Stimulated activated CD8-positive, alpha-beta memory T cell treated with anti-CD3 and anti-CD28 coated beads, Interleukin-7, amount 100 ng/mL, for 4 hours (primary cell): ENCODE data around the gene TMPRSS7.

Source experiments
- DNase-seq, 2 donors: peaks; one replicate each; pipeline ENCODE4 v3.0.0-alpha.2; 2020; ENCODE audit warnings: low read depth in 2 of 2

Gene TMPRSS7

DNA sequence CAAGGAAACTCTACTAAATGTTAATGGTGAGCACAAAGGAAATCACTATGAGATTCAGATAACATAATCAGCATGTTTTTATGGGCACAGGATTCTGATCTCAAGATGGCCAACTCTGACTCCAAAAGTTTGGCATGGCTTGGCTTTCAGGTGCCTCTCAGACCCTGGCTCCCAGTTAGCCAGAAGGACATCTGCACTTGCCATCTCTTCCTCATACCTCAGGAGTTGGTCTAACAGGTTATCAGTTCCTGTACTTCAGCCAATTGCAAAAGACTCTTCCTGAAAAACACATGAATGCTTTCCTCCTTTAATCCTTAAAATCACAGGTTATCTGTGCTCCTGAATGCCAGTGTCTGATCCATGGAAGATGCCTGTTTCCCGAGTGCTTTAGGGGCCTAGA lies 25.0 kb downstream of the TMPRSS7 start:
- no peak for DNase-seq

DNA sequence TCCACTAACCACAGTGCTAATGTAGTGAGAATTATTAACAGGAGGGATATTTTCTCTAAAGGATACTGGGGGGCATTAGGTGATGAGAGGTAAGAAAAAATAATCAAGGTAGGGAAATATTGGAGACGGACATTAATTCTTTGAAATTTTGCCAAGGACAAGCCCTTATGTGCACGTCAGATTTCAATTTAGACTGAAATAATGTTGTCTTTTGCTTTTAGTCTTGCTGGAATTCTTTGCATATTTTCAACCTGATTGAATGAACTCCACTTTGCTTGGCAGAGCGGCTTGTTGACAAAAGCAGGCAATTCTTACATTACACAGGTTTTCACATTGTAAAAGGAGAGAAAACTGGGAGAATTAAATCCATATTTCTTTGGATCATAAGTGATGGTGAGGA lies 26.6 kb downstream of the TMPRSS7 start:
- DNase-seq = no peak

DNA sequence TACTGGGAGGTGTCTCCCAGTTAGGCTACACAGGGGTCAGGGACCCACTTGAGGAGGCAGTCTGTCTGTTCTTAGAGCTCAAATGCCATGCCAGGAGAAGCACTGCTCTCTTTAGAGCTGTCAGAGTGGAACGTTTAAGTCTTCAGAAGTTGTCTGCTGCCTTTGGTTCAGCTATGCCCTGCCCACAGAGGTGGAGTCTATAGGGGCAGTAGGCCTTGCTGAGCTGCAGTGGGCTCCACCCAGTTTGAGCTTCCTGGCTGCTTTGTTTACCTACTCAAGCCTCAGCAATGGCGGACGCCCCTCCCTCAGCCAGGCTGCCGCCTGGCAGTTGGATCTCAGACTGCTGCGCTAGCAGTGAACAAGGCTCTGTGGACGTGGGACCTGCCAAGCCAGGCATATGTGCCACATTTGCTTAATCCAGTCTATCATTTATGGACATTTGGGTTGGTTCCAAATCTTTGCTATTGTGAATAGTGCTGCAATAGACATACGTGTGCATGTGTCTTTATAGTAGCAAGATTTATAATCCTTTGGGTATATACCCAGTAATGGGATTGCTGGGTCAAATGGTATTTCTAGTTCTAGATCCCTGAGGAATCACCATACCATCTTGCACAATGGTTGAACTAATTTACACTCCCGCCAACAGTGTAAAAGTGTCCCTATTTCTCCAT lies 38.0 kb downstream of the TMPRSS7 start:
- peak in 1 of 2 donors; percentile 23 for DNase-seq

DNA sequence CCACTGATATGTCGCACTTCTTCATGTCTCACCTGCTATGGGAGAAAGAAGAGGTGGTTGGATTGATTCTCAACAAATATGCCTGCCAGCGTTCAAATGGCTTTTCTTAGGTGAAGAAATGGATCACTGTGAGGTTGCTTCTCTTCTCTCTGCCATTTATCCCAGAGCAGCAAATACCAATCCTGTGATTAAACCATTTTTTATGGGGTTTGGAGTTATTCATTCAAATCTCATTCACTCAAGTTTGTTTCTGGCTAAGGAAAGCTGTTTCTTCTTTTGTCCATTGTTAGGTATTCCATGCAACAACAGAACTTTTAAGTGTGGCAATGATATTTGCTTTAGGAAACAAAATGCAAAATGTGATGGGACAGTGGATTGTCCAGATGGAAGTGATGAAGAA lies 39.5 kb downstream of the TMPRSS7 start:
- no peak for DNase-seq

DNA sequence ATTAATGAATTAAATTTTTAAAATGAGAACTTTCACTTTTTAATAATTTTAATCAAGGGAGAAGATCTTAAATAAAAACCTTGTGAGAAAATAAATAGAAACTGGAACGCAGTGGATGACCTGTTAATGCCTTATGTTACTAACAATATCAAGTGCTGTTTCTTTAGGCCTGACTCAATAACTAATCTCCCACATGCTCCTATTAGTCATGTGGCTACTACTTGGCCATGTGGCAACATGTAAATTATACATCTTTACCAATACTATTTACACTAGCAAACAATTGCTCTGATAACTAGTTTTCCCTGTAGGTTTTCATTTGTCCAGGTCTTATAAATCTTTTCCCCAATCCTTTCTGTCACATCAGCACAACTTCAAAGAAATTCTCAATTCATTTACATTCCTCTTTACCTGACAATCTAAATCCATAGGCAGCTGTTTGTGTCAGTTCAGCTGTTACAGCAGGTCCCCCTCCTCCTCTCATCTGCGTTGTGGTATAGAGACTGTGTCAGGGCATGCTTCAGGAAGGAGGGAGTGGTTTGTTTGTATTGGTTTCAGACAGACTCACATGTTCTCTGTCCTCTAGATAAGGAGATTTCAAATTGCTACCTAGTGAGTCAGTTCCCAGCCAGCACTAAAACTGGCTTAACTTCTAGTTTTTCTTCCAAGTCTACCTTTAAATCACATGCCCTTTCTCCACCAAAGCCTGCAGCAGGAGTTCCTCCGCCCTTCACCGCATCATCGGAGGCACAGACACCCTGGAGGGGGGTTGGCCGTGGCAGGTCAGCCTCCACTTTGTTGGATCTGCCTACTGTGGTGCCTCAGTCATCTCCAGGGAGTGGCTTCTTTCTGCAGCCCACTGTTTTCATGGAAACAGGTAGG lies 40.3 kb downstream of the TMPRSS7 start:
- DNase-seq = no peak

DNA sequence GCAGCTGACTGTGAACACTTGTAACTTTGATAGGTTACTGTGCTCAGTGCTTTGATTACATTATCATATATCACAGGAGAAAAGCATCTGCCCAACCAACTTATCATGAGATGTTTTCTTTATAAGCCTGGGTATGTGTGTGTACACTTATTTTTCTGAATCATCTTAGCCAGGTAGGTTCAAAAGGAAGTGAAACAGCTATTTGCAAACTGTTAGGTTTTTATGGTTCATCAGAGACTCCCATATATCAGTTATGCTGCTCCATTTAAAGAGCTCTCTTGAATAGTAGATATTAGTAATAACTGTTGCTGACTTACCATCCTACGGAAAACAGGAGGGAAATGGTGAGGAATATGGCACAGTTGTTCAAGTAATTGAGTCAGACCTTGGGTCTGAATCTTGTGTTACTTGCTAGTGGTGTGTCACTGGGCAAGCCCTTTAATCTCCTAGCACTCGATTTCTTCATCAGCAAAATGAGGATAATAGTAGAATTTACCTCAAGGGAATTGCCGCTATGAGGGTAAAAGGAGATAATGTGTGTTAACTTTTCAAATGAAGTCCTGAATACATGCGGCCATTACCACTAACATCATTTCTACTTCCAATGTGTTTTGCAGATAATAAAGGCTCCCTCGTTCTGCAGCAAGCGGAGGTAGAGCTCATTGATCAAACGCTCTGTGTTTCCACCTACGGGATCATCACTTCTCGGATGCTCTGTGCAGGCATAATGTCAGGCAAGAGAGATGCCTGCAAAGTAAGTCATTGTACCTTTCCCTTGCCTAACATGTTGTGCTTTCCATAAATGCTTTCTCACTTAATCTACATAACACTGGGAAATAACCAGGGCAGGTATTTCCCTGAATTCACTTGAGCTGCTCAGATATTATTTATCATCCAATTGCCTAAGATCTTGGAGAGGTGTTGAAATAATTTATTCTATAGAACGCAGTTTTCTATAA lies 43.9 kb downstream of the TMPRSS7 start:
- DNase-seq = no peak

DNA sequence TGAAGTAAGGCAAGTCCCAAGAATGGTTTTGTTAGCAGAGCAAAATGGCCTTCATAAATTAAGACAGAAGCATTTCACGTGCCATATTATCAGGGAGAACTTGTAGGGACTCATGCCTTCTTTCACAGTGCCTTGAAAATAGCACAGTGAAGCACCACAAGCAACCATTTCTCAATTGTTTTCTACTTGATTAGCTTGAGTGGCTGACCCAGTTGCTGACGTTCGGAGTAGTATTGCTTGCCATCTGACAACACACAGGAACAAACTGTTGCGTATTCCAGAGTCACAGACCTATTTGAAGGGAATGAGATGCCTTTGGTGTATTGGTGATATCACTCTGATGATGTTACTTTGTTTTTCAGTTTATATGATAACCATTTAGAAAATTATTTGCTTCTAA lies 48.7 kb downstream of the TMPRSS7 start:
- no peak for DNase-seq

DNA sequence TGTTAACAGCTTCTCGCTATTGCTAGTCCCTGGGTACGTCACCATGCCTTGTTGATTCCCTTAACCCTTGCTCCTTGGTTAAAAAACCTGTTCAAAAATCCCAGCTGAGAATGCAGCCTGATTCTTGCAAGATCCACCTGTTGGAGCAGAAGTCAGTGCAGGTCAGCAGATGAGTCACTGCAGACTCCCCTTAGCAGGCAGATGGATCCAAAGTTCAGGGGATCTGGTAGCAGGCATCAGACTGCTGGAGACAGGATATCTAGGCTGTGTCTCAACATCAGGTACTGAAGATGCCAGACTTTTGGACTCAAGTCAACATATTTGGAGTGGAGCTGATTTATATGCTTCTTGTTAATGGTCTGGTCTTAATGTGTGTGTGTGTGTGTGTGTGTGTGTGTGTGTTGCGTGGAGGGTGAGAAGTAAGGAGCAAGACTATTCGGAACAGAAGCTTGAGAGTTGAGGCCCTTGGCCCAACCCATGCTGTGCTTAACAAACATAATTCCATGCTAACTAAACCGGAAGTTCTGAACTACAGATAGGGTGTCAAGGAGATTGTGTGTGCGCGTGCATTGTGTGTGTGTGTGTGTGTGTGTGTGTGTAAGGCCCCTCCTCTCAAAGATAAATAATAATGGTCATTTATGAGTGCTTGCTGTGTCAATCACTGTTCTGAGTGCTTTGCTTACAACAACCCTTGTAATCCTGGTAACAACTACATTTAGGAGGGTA lies 50.6 kb downstream of the TMPRSS7 start:
- no peak for DNase-seq

DNA sequence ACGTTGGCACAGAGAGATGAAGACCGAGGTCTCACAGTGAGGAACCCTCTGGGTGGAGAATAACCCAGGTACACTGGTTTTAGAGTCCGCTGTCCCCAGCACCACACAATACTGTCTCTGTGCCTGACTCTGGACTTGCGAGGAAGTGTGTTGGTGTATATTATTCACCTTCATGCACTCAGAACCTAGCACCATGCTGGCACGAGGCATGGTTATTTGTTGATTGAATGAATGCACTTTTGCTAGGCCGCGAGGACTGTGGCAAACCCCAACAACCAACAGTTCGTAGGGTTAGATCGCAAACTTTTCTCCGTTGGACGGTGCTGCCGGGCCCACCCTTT lies 51.2 kb downstream of the TMPRSS7 start:
- no peak for DNase-seq

DNA sequence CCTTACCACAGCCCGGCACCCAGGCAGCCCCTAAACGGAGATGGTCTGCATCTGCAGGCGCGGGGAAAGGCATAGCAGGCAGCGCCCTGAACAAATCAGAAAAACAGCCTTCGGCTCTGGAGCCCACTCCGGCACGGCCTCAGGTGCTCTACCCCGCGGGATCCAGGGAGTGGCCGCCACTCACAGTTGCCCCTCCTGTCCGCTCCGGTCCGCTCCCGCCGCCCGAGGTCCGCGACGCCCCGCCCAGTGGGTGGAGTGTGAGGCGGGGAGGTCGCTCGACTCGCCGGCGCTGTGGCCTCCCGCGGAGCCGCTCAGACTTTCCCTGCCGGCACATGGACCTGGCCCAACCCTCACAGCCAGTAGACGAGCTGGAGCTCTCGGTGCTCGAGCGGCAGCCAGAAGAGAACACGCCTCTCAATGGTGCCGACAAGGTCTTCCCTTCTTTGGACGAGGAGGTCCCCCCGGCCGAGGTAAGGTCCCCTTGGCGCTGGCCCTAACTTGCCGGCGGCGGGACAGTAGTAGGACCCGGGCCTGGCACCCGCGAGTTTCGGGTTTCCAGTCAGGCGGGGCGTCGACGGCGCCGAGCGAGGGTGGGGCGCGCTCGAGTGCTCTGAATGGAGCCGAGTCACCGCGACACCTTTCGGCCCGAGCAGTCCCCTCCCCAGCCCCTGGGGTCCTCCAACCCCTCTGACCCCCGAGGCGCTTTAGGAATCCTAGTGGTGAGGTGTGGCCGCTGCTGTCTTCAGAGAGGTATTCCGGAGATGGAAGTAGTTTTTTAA lies 51.7 kb downstream of the TMPRSS7 start, which contains the start of gene C3orf52:
TSS of gene C3orf52 (plus strand) at position 314 of the 779 bp plus-strand sequence. CDS start at position 333, 19 bp downstream.
- peak in 1 of 2 donors; percentile 50 for DNase-seq

DNA sequence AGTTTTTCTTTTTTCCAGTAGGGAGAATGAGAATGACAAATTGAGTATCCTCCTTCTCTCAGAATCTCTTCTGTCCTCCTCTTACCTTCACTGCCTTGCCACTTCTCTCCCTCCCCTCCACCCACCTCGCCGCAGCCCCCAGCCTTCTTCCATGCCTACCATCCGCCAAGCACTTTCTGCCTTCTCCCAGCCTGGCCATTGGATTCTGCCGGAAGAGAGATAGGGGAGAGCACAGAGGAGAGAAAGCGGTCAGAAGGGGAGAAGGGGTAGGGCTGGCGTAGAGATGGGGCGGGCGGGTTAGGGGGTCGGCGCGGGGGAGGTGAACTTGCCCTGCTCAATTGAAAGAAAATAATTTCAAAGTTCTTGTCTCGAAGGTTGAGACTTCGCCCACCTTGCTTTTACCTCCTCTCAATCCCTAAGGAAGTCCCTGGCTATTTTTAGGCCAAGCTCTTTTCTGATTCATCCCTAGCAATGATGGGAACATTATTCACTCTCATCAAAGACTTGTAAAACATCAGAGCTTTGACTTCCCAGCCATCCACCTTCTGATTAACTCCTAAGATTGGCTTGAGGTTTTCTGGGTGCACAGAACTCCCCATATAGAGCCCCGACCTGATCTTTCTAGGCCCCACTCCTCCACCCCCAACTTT lies 52.5 kb downstream of the TMPRSS7 start:
- no peak for DNase-seq

DNA sequence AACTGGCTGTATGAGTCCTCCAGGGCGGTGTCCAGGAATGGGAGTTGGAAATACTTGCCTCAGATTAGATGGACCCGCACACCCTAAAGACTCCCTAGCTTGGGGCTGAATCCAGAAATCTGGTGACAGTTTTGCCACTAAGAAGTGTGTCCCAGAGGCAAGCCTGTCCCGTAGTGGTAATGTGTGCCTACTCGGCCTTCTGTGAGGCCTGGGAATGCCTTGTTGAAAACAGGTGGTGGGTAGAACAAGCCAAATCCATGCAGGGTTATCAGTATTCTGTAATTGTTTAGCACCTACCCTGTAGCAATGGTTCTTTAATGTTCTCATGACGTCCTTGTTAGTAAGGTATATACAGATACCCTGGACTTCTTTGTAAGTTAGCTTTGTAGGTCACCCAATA lies 53.2 kb downstream of the TMPRSS7 start:
- no peak for DNase-seq

DNA sequence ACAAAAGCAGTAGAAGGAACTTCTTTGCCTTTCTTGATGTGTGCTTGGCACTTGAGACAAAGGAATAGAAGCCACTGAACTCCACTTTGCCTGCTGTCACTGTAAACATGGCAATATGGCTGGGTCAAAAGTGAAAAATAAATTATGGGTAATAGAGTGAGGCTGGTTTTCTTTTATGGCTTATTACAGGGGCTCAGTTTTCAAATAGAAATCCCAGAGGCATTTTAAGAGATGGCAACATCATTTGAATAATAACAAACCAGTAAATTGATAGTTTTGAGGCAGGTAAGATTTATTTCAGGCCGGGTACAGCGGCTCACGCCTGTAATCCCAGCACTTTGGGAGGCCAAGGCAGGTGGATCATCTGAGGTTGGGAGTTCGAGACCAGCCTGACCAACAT lies 54.4 kb downstream of the TMPRSS7 start:
- no peak for DNase-seq

DNA sequence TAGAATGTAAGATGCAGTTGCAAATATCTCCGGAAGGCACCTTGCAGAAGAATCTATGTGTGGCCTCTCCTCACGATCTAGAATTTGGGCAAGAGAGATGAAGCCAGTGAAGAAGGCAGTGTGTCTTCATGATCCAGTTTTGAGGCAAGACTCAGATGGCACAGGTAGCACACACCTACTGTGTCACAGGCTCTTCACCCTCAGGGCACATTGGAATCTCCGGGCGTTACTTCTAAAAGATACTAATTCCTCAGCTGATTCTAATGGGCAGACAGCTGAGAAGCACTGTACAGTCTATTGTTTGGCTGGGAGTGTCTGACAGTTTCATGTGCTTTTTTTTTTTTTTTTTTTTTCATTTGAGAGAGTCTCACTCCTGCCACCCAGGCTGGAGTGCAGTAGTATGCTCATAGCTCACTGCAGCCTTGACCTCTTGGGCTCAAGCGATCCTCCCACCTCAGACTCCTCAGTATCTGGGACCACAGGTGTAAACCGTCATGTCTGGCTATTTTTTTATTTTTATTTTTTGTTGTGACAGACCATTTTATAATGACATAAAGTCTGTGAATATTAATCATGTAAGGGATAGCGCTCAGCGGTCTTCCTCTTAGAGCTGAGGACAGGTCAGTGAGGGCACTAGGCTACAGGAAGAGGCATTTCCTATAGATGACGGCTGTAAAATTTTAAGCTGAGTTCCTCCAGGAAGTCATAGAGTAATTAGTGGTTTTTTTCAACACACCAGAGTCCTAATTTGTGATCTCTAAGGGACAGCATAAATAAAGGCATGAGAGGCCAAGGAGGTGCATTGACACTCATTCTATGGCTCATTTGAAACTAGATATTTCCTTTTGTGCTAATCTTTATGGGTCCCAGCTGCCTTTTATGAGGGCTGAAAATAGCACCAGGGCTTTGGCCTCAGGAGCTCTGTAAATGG lies 55.7 kb downstream of the TMPRSS7 start:
- DNase-seq = no peak

DNA sequence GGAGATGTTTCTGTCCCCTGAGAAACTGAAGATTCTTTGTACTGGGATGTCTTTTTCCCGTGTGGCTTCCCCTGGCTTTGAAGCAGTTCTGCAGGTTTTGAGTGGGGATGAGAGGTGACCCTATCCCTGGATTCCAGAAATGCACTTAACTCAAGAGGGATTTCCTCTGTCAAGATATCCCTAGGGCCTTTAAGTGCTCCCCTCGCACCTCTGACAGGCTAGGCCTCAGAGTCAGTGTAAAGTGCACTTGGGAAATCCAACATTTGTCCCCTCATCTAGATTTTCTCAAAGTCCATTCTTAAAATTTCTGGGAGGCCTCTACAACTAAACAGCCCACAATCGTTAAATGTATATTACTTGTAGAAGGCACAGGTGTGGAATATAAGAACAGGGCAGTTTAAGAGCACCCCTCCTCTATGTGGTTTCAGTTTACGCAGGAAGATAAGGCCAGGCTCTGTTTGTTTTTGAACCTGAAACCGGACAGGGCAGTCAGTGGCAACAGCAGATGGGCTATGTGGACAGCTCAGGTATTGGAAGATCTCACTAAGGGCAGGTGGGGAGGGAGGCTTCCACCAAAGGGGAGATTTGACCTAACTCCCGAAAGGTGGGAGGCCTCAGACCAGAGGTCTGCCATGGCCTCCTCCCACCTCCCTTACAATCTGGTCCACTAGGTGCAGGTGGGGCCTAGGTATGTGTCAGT lies 56.5 kb downstream of the TMPRSS7 start:
- no peak for DNase-seq

DNA sequence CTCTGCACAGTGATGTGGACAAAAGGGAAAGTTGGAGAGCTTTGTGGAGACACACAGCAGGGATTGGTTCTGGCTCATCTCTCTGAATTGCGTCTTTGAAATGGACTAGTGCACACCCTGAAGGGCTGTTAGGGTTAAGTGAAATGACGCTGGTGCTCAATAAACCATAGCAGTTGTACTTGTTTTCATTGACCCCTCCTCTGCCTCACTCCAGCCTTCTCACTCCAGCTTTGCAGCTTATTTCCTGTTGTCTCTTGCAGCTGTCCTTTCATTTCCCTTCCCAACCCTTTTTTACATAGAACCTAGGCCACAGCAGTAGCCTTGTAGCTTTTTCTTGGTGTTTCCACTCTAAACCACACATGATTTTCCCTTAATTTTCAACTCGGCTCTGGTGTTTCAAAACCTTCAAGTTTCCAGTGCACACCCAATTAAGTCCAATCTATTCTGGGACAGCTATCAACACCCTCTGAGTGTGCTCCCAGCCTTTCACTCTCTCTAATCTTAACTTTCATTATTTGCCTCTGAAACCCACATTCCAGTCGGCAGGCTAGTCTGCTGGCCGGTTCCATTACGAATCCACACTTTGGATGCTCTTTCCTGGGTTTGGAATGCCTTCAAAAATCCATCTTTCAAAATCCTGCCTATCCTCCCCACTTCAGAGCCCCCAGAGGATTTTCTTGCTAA lies 58.1 kb downstream of the TMPRSS7 start:
- DNase-seq = no peak

DNA sequence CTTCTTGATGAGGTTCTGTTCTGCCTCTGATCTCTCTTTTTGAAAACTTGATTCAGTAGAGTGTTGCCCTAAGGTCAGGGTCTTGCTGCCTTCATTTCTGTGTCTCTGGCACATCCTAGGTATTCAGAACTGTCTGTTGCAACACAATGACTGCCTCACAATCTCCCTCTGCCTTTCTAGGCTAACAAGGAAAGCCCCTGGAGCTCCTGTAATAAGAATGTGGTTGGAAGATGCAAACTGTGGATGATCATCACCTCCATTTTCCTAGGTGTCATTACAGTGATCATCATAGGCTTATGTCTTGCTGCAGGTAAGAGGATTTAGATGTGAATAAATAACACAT lies 58.6 kb downstream of the TMPRSS7 start:
- DNase-seq = no peak

DNA sequence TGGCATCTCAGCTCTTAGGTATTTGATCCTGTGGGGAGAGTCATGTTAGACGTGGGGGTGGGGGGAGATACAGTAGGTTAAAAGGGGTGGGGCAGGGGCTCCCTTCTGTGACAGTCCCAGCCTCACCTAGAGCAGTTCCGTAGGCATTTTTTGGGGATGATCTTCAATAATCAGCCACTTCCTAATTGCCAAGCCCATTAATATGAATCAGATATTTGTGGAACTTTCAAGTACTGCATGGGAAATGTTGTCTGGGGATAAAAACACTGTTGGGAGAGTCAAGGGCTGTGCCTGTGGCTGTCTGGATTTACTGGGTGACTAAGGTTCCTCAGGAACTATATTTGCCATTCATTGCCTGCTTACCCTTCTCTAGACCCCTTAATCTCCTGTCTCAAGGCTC lies 61.2 kb downstream of the TMPRSS7 start:
- no peak for DNase-seq
